ES-I3 (cell line): ENCODE data around the gene IFITM10.
"Not testable (repeated sequence)": the region's sequence is repeated elsewhere in the genome, so short reads cannot be mapped to it uniquely, and the experiment has no call there.

Experiments used
- H3K36me3 ChIP-seq: 2 replicates; pipeline ENCODE4 v1.6.1; 2013; ENCODE audit warnings: mild to moderate bottlenecking, low read length, control low read depth, moderate library complexity; ENCODE audit not compliant: insufficient read depth
- H3K4me1 ChIP-seq: 2 replicates; pipeline ENCODE4 v1.6.1; 2013; ENCODE audit warnings: mild to moderate bottlenecking, control low read depth, low read length; ENCODE audit not compliant: insufficient read depth
- H3K9ac ChIP-seq: 2 replicates; pipeline ENCODE4 v1.6.1; 2013; ENCODE audit warnings: low read depth, mild to moderate bottlenecking, low read length, moderate library complexity
- H3K9me3 ChIP-seq: 2 replicates; pipeline ENCODE4 v1.6.1; 2013; ENCODE audit warnings: mild to moderate bottlenecking, low read length, moderate library complexity; ENCODE audit not compliant: control insufficient read depth, insufficient read depth

IFITM10 gene

DNA sequence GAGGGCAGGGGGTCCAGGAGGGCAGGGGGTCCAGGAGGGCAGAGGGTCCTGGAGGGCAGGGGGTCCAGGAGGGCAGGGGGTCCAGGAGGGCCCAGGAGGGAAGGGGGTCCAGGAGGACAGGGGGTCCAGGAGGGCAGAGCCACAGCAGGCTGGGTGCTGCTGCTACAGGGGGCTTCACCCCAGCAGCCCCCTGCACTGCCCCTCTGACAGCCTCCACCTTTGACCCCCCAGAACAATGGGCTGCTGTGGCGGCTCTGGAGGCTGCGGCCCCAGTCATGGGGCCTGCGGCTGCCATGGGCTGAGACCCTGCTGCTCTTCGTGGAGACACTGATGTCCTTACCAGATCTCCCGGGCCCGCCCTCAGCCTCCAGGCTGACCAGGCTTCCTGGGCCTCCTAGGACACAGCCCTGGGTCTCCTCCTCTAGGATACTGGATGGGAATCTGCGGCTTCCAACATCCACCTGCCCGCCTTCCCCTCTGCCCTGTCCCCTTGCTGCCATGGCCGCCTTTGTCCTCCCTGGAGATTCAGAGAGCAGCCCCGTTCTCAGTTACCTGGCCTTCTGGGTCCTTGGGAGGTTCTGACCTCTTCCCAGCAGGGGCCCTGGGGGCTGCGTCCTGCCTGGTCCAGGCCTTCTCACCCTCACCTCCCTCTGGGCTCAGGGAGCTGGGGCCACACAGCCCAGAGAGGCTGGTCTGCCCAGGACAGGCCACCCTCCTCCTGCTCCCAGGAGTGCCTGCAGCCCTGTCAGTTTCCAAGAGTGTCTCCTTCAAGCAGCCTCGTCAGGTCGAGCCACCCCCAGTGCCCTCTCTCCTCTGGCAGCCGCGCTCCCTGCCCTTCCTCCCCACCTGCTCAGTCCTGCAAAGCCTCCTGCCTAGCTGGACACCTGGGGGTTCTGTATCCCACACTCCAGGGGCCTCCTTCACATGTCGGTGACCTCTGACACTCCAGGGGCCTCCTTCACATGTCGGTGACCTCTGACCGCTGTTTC lies 65.2 kb downstream of the IFITM10 start:
- not testable (repeated sequence) for H3K9me3 ChIP-seq, H3K36me3 ChIP-seq, H3K9ac ChIP-seq, H3K4me1 ChIP-seq

DNA sequence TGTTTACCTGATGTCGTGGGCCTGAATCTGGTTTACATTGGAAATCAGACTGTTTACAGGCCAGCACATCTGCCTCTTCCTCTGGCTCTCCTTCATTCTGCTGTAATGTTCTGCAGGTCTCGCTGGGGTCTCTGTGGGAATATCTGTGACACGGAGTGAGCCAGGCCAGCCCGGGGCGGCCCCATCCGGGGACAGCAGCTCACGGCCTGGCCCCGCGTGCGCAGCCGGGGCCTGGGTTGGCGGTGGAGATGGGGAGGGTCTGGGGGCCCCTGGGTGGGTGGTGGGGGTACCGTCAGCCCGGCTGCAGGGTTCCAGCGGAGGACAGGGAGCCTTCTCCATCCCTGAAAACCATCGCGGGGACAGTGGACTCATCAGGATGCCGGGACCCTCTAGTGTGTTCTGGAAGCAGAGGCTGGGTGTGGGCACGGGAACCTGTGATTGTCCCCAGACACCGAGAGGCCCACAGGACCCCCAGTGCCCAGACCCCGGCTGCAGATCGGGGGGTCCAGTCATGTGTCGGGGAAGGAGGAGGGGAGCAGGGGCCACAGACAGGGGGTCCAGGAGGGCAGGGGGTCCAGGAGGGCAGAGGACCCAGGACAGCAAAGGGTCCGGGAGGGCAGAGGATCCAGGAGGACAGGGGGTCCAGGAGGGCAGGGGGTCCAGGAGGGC lies 66.4 kb downstream of the IFITM10 start:
- not testable (repeated sequence) for H3K4me1 ChIP-seq

GRCh38 chr11:1683216-1683615 lies 67.2 kb downstream of the IFITM10 start:
- H3K9ac ChIP-seq, H3K9me3 ChIP-seq, H3K4me1 ChIP-seq, H3K36me3 ChIP-seq: not testable (repeated sequence)

More for the DNA sequence above, 66.4 kb downstream of the IFITM10 start:
- H3K9ac ChIP-seq, H3K36me3 ChIP-seq, H3K9me3 ChIP-seq: not testable (repeated sequence)
